Measurements from ENCODE around the gene WNT9A. TPM values are rescaled to one million over a fixed set of nuclear protein-coding genes. Genes with fewer than 3 reads are reported as not detected.
A peak's percentile ranks its signal among the peaks of the same experiment; 100 is the strongest.

WNT9A gene
- total and polyA plus RNA-seq, 9 of the 15 experiments (the other 6 are each of a cell fraction or from before 2014, with no cell fraction given): 0.04 to 0.17 (median 0.10) TPM; not detected in 4

- peak; percentile 77 for TF ChIP-seq VEZF1 (CRISPR knock-in tag; IDR thresholded peaks at IDR 0.05)
- TF ChIP-seq USF2 (CRISPR knock-in tag; IDR thresholded peaks at IDR 0.05): no peak
- TF ChIP-seq NCOA2 (IDR thresholded peaks at IDR 0.05; ENCODE audit: partially characterized antibody in 2 of 2): no peak
- no peak for TF ChIP-seq ZNF239 (CRISPR knock-in tag; IDR thresholded peaks at IDR 0.05)
- no peak for TF ChIP-seq HEY1 (CRISPR knock-in tag; IDR thresholded peaks at IDR 0.05; ENCODE audit: borderline replicate concordance)
- TF ChIP-seq MAFG (tag; conservative IDR thresholded peaks at IDR 0.05): no peak
- TF ChIP-seq THAP7 (CRISPR knock-in tag; IDR thresholded peaks at IDR 0.05): no peak
- TF ChIP-seq FOXP1 (CRISPR knock-in tag; IDR thresholded peaks at IDR 0.05): 0 out of 2 replicates have a peak, but pooled peaks have one; percentile 29
- no peak for TF ChIP-seq ZNF696 (CRISPR knock-in tag; conservative IDR thresholded peaks at IDR 0.05)
- no peak for TF ChIP-seq HNRNPUL1 (IDR thresholded peaks at IDR 0.05; ENCODE audit: low read length)
- TF ChIP-seq ATF7 (IDR thresholded peaks at IDR 0.05): no peak
- TF ChIP-seq CBX1 (IDR thresholded peaks at IDR 0.05; ENCODE audit: low read depth): no peak
- TF ChIP-seq MLLT1 (IDR thresholded peaks at IDR 0.05): no peak
- peak; percentile 73; the same call in 1 of the 2 replicates for TF ChIP-seq CTBP1 (IDR thresholded peaks at IDR 0.05; ENCODE audit: borderline replicate concordance)
- no peak for TF ChIP-seq NCOR1 (IDR thresholded peaks at IDR 0.05)
- no peak for TF ChIP-seq MBD1 (CRISPR knock-in tag; IDR thresholded peaks at IDR 0.05)
- TF ChIP-seq ZNF175 (CRISPR knock-in tag; IDR thresholded peaks at IDR 0.05; ENCODE audit: low read depth): no peak
- no peak for TF ChIP-seq FOXA1 (IDR thresholded peaks at IDR 0.05; ENCODE audit: borderline replicate concordance)
Observed at GRCh38 chr1:227947676-227948492, at the start of gene WNT9A (continued).
